ENCODE data around the gene POLD2.

The POLD2 gene

DNA sequence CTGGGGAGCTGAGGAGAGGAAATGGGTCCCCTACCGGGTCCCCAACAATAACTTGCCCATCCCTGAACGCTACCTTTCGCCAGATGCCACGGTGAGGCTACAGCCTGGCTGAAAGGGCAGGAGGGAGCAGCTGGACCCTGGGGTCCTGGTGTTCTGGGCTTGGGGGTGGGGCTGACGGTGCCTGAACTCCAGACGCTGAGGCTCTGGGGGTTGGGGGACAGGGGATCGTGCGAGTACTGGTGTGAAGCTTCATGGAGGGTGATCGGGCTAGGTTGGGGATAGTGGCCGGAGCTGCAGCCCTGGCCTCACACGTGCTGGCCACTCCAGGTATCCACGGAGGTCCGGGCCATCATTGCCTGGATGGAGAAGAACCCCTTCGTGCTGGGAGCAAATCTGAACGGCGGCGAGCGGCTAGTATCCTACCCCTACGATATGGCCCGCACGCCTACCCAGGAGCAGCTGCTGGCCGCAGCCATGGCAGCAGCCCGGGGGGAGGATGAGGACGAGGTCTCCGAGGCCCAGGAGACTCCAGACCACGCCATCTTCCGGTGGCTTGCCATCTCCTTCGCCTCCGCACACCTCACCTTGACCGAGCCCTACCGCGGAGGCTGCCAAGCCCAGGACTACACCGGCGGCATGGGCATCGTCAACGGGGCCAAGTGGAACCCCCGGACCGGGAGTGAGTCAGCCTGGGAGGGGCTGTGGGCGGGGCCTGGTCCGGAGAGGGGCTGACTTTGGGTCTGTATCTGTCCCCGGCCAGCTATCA is 10.9 kb downstream of the POLD2 start:
- CTCF ChIA-PET, result interaction anchor here (1.7 to 2.5 kb wide), 2 partner anchors 10 to 13 kb away, joined by 5 to 8 read pairs; no protein-coding TSS in a partner anchor
- TF ChIP-seq, protein P1, sequence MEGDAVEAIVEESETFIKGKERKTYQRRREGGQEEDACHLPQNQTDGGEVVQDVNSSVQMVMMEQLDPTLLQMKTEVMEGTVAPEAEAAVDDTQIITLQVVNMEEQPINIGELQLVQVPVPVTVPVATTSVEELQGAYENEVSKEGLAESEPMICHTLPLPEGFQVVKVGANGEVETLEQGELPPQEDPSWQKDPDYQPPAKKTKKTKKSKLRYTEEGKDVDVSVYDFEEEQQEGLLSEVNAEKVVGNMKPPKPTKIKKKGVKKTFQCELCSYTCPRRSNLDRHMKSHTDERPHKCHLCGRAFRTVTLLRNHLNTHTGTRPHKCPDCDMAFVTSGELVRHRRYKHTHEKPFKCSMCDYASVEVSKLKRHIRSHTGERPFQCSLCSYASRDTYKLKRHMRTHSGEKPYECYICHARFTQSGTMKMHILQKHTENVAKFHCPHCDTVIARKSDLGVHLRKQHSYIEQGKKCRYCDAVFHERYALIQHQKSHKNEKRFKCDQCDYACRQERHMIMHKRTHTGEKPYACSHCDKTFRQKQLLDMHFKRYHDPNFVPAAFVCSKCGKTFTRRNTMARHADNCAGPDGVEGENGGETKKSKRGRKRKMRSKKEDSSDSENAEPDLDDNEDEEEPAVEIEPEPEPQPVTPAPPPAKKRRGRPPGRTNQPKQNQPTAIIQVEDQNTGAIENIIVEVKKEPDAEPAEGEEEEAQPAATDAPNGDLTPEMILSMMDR (IDR thresholded peaks at IDR 0.05; ENCODE audit: insufficient read depth, low read length, missing control alignments), result no peak
- no peak overlapping the region for H3K4me3 ChIP-seq (ENCODE audit: low read depth, low read length)
- DNase-seq (ENCODE audit: low read depth, low spot score), result no peak
- POLR2A ChIA-PET, result interaction anchor here (0.6 kb wide), 1 partner anchor 88 kb away, joined by 3 read pairs; no protein-coding TSS in a partner anchor

- TF ChIP-seq, protein P1 (IDR thresholded peaks at IDR 0.05; ENCODE audit: insufficient read depth, low read length, missing control alignments), result no peak
- CTCF ChIA-PET, result interaction anchor here (1.7 to 2.5 kb wide), 2 partner anchors 11 to 12 kb away, joined by 5 to 8 read pairs; no protein-coding TSS in a partner anchor
- POLR2A ChIA-PET, result interaction anchor here (0.6 kb wide), 1 partner anchor 87 kb away, joined by 3 read pairs; no protein-coding TSS in a partner anchor
- DNase-seq (ENCODE audit: low read depth, low spot score), result no peak
- no peak overlapping the region for H3K4me3 ChIP-seq (ENCODE audit: low read depth, low read length)
Observed at GRCh38 chr7:44111761-44112160, 11.6 kb downstream of the POLD2 start.

DNA sequence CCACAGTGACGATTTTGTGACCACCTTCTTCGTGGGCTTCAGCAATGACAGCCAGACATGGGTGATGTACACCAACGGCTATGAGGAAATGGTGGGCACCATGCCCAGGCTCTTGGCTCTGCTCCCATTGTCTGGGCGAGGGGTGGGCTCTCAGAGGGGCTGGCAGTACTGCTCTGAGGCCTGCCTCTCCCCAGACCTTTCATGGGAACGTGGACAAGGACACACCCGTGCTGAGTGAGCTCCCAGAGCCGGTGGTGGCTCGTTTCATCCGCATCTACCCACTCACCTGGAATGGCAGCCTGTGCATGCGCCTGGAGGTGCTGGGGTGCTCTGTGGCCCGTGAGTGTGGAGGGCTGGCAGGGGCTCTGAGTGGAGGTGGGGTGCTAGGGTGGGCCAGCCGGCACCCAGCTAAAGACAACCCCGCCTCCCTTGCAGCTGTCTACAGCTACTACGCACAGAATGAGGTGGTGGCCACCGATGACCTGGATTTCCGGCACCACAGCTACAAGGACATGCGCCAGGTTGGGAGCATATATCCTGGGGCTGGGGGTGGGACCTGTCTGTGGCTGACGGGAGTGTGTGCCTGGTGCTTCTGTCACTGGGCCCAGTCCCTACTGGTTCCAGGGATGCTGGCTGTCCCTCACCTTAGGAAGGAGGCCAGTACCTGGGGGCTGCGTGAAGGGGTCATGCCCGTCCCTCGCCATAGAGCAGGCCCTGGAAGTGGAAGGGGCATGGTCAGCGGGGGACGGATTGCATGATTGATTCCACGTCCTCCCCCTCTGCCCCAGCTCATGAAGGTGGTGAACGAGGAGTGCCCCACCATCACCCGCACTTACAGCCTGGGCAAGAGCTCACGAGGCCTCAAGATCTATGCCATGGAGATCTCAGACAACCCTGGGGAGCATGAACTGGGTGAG is 12.4 kb downstream of the POLD2 start:
- ChIA-PET CTCF (interaction anchor here (2.5 kb wide), 1 partner anchor 11 kb away, joined by 8 read pairs; no protein-coding TSS in a partner anchor), POLR2A (interaction anchor here (1.1 to 1.2 kb wide), 2 partner anchors 12 kb away, joined by 3 read pairs; partner anchors contain the start of gene POLD2)
- TF ChIP-seq, protein P1 (IDR thresholded peaks at IDR 0.05; ENCODE audit: insufficient read depth, low read length, missing control alignments), result no peak
- H3K4me3 ChIP-seq (ENCODE audit: low read depth, low read length), result no peak overlapping the region
- no peak for DNase-seq (ENCODE audit: low read depth, low spot score)

- TF ChIP-seq, protein P1 (IDR thresholded peaks at IDR 0.05; ENCODE audit: insufficient read depth, low read length, missing control alignments), result no peak
- ChIA-PET CTCF (interaction anchor here (1.0 to 2.5 kb wide), 2 partner anchors 10 to 28 kb away, joined by 3 to 8 read pairs; no protein-coding TSS in a partner anchor), POLR2A (interaction anchor here (1.1 to 1.2 kb wide), 2 partner anchors 11 to 13 kb away, joined by 3 read pairs; partner anchors contain the start of gene POLD2)
- no peak overlapping the region for H3K4me3 ChIP-seq (ENCODE audit: low read depth, low read length)
- DNase-seq (ENCODE audit: low read depth, low spot score), result no peak
Observed at GRCh38 chr7:44109991-44110390, 13.4 kb downstream of the POLD2 start.

DNA sequence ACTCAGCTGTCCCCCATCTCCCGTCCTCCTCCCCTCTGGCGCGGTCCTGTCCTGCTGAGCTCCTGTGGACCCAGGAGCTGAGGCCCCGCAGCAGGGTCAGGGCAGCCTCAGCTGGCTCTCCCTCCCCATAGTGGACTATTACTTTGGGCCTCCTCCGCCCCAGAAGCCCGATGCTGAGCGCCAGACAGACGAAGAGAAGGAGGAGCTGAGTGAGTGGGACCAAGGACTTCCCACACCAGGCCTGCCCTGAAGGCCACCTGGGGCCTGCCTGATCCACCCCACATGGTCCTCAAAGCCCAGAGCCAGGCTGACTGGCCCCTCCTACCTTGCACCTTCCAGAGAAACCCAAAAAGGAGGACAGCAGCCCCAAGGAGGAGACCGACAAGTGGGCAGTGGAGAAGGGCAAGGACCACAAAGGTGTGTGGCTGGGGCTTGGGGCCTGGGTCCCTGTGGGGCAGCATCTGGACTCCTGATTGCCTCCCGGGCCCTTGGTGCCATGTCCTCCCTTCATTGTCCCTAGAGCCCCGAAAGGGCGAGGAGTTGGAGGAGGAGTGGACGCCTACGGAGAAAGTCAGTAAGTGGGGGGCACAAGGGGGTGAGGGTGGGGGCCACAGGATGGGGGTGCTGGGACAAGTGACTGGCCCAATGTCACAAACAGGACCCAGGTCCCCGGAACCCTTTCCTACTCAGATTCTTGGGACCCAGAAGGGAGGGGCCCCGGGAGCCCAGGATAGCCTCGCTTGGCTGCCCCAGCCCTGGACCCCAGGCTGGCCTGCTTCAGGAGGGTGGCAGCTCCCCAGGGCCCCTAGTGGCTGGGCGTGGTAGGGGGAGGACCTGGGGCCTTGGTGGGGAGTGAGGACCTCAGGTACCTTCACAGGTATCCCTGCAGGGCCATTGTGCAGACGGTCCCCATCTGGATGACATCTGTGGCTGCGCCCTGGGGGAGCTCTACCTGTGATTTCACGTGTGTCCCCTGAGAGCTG is 14.3 kb downstream of the POLD2 start:
- ChIA-PET POLR2A (interaction anchor here (0.7 to 1.2 kb wide), 2 partner anchors 8 to 10 kb away, joined by 3 to 4 read pairs; no protein-coding TSS in a partner anchor), CTCF (interaction anchor here (1.0 to 2.5 kb wide), 2 partner anchors 9 to 28 kb away, joined by 3 to 8 read pairs; no protein-coding TSS in a partner anchor)
- TF ChIP-seq, protein P1 (IDR thresholded peaks at IDR 0.05; ENCODE audit: insufficient read depth, low read length, missing control alignments), result no peak
- H3K4me3 ChIP-seq (ENCODE audit: low read depth, low read length), result no peak overlapping the region
- no peak for DNase-seq (ENCODE audit: low read depth, low spot score)

Measured in AG04449 (cell line).